ENCODE measurements around the gene SELENOV. TPM values are rescaled to one million over a fixed set of nuclear protein-coding genes. Genes with fewer than 3 reads are reported as not detected.

SELENOV gene
- total RNA-seq, 1 experiment from 2014 or later, result 0.80 TPM

DNA sequence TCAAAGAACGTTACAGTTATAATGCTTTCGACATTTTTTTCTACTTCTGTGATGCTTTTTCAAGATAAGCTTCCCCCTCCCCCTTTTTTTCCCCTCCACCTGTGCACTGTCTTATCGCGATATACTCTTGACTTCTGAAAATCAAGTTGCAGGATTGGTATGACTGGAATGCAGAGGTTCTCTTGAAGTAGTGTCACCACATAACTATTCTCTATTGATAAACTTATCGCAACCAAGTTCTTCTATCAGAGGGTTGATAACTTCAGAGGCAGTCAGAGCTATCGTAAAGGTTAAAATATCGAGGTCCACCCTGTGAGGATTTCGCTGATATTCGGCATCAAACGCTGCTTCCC, 24.2 kb downstream of the SELENOV start:
- H3K36me3 ChIP-seq (ENCODE audit: control insufficient read depth, insufficient read depth, low read length), result no peaks in the 10 kb centered on the region; the same call in 1 of the 2 replicates
- H3K27ac ChIP-seq (ENCODE audit: low read length), result peak overlapping the region; percentile 78
- peak overlapping the region; percentile 36 to 59 for H3K4me3 ChIP-seq (ENCODE audit: low read depth in 2 of 2, low read length in 2 of 2)
- TF ChIP-seq SIN3A (IDR thresholded peaks at IDR 0.05; ENCODE audit: borderline replicate concordance, insufficient read depth, low read depth, low read length) (no peak), POLR2AphosphoS5 (IDR thresholded peaks at IDR 0.05; ENCODE audit: low read depth, low read length) (no peak), TCF7L2 (IDR thresholded peaks at IDR 0.05; ENCODE audit: low read depth, low read length) (no peak), CTCF (IDR thresholded peaks at IDR 0.05) (no peak)
- TF ChIP-seq, protein P1, sequence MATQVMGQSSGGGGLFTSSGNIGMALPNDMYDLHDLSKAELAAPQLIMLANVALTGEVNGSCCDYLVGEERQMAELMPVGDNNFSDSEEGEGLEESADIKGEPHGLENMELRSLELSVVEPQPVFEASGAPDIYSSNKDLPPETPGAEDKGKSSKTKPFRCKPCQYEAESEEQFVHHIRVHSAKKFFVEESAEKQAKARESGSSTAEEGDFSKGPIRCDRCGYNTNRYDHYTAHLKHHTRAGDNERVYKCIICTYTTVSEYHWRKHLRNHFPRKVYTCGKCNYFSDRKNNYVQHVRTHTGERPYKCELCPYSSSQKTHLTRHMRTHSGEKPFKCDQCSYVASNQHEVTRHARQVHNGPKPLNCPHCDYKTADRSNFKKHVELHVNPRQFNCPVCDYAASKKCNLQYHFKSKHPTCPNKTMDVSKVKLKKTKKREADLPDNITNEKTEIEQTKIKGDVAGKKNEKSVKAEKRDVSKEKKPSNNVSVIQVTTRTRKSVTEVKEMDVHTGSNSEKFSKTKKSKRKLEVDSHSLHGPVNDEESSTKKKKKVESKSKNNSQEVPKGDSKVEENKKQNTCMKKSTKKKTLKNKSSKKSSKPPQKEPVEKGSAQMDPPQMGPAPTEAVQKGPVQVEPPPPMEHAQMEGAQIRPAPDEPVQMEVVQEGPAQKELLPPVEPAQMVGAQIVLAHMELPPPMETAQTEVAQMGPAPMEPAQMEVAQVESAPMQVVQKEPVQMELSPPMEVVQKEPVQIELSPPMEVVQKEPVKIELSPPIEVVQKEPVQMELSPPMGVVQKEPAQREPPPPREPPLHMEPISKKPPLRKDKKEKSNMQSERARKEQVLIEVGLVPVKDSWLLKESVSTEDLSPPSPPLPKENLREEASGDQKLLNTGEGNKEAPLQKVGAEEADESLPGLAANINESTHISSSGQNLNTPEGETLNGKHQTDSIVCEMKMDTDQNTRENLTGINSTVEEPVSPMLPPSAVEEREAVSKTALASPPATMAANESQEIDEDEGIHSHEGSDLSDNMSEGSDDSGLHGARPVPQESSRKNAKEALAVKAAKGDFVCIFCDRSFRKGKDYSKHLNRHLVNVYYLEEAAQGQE (IDR thresholded peaks at IDR 0.05; ENCODE audit: insufficient read depth in 1 of 2, low read depth in 2 of 2, low read length in 1 of 2), result no peak
- ChIA-PET POLR2A (interaction anchor here (0.6 to 2.9 kb wide), 17 partner anchors 24 to 307 kb away, joined by 3 to 29 read pairs (median 3); partner anchors contain the start of genes FBL, MED29, PAF1 and RPS16), CTCF (interaction anchor here (0.6 to 17.8 kb wide), 16 partner anchors 14 to 681 kb away, joined by 3 to 508 read pairs (median 6); partner anchors contain the start of genes DLL3 and RPS16)
- in situ Hi-C loops (cut with HindIII; ENCODE audit: low pct_unique_long_range_greater_than_20kb, low sequenced_read_pairs) (no loop called here), intact Hi-C loops (cut with micrococcal nuclease; ENCODE audit: unreplicated experiment) (no loop called here)
- no peaks in the 10 kb centered on the region for H3K9me3 ChIP-seq (ENCODE audit: control insufficient read depth, insufficient read depth, low read depth, low read length)
- ATAC-seq (peak; percentile 1), DNase-seq (ENCODE audit: low read depth, low spot score) (peak; percentile 98)
- H3K4me1 ChIP-seq (ENCODE audit: control insufficient read depth, insufficient read depth, low read length), result peaks cover 26% of the 10 kb centered on the region
- peaks cover 11% of the 10 kb centered on the region for H3K27me3 ChIP-seq (ENCODE audit: control insufficient read depth, insufficient read depth, low read length)
- BruUV-seq (replicated peaks), result no TSS peak

- Histone ChIP-seq H3K4me3 (ENCODE audit: low read depth in 2 of 2, low read length in 2 of 2) (peak within 1 kb of the TSS; percentile 36 to 59), H3K4me1 (ENCODE audit: control insufficient read depth, insufficient read depth, low read length) (peaks cover 26% of the 10 kb centered on the region), H3K27me3 (ENCODE audit: control insufficient read depth, insufficient read depth, low read length) (peaks cover 11% of the 10 kb centered on the region), H3K27ac (ENCODE audit: low read length) (peak within 1 kb of the TSS; percentile 78), H3K9me3 (ENCODE audit: control insufficient read depth, insufficient read depth, low read depth, low read length) (no peaks in the 10 kb centered on the region), H3K36me3 (ENCODE audit: control insufficient read depth, insufficient read depth, low read length) (no peaks in the 10 kb centered on the region; the same call in 1 of the 2 replicates)
- CTCF ChIA-PET, result interaction anchor here (0.6 to 17.8 kb wide), 26 partner anchors 12 to 680 kb away, joined by 3 to 508 read pairs (median 4); partner anchors contain the start of genes DLL3, LRFN1 and RPS16
- ATAC-seq (peak; percentile 97), DNase-seq (ENCODE audit: low read depth, low spot score) (peak; percentile 100)
- POLR2A ChIA-PET, result interaction anchor here (0.6 to 2.9 kb wide), 19 partner anchors 9 to 863 kb away, joined by 3 to 29 read pairs (median 3); partner anchors contain the start of genes DYRK1B, FBL, MED29 and PAF1
- in situ Hi-C loops (cut with HindIII; ENCODE audit: low pct_unique_long_range_greater_than_20kb, low sequenced_read_pairs) (loop anchor here (5.0 to 10.0 kb wide), 2 partner anchors 37 to 325 kb away; no protein-coding TSS in a partner anchor), intact Hi-C loops (cut with micrococcal nuclease; ENCODE audit: unreplicated experiment) (loop anchor here (1.0 to 5.0 kb wide), 2 partner anchors 99 to 293 kb away; partner anchors contain the start of gene DYRK1B)
- TSS peak; percentile 94 for BruUV-seq (replicated peaks)
- no peak for TF ChIP-seq POLR2AphosphoS5 (IDR thresholded peaks at IDR 0.05; ENCODE audit: low read depth, low read length)
- no peak for TF ChIP-seq CTCF (IDR thresholded peaks at IDR 0.05)
- no peak for TF ChIP-seq SIN3A (IDR thresholded peaks at IDR 0.05; ENCODE audit: borderline replicate concordance, insufficient read depth, low read depth, low read length)
- TF ChIP-seq, protein P1 (IDR thresholded peaks at IDR 0.05; ENCODE audit: insufficient read depth in 1 of 2, low read depth in 2 of 2, low read length in 1 of 2), result no peak
- TF ChIP-seq TCF7L2 (IDR thresholded peaks at IDR 0.05; ENCODE audit: low read depth, low read length), result no peak
Measured at GRCh38 chr19:39539518-39540332, 24.8 kb downstream of the SELENOV start, which contains the start of gene EID2. Gene EID2, minus strand, starts transcription at chr19:39540161. Its CDS starts 82 bp downstream, at chr19:39540079.
